HEK293 (cell line): ENCODE data around the gene SLC25A45.

ENCODE experiments used
- IKZF3 ChIP-seq: fragments of 450-650 bp; IDR thresholded peaks from 2 replicates; pipeline ENCODE4 v1.5.0; 2018; ENCODE audit warnings: missing biosample characterization, mild to moderate bottlenecking, missing genetic modification characterization, moderate library complexity
- KLF10 ChIP-seq: fragments of 450-650 bp; IDR thresholded peaks from 2 replicates; pipeline ENCODE4 v1.5.1; 2018; ENCODE audit warnings: missing biosample characterization, mild to moderate bottlenecking, missing genetic modification characterization
- KLF9 ChIP-seq: fragments of 450-650 bp; formaldehyde crosslinking; IDR thresholded peaks from 2 replicates; pipeline ENCODE4 v1.5.1; 2016; ENCODE audit warnings: missing biosample characterization, missing genetic modification characterization, low read depth
- PATZ1 ChIP-seq: fragments of 450-650 bp; formaldehyde crosslinking; IDR thresholded peaks from 2 replicates; pipeline ENCODE4 v1.5.1; 2016; ENCODE audit warnings: missing biosample characterization, missing genetic modification characterization
- PBX3 ChIP-seq: sonication (generic); formaldehyde crosslinking; IDR thresholded peaks from 2 replicates; pipeline ENCODE4 v1.8.1; 2022; ENCODE audit warnings: mild to moderate bottlenecking, moderate library complexity, missing genetic modification reagents
- SCRT1 ChIP-seq: fragments of 450-650 bp; formaldehyde crosslinking; IDR thresholded peaks from 2 replicates; pipeline ENCODE4 v1.5.1; 2016; ENCODE audit warnings: missing biosample characterization, missing genetic modification characterization, borderline replicate concordance
- ZNF140 ChIP-seq: fragments of 450-650 bp; formaldehyde crosslinking; IDR thresholded peaks from 2 replicates; pipeline ENCODE4 v1.5.1; 2016; ENCODE audit warnings: missing biosample characterization, missing genetic modification characterization
- ZNF157 ChIP-seq: fragments of 450-650 bp; formaldehyde crosslinking; IDR thresholded peaks from 2 replicates; pipeline ENCODE4 v1.5.1; 2016; ENCODE audit warnings: missing biosample characterization, missing genetic modification characterization
- ZNF169 ChIP-seq: fragments of 450-650 bp; formaldehyde crosslinking; IDR thresholded peaks from 2 replicates; pipeline ENCODE4 v1.5.1; 2016; ENCODE audit warnings: missing biosample characterization, missing genetic modification characterization
- ZNF2 ChIP-seq: fragments of 450-650 bp; formaldehyde crosslinking; IDR thresholded peaks from 2 replicates; pipeline ENCODE4 v1.5.1; 2016; ENCODE audit warnings: missing biosample characterization, missing genetic modification characterization
- ZNF335 ChIP-seq: fragments of 450-650 bp; formaldehyde crosslinking; conservative IDR thresholded peaks from 2 replicates; pipeline ENCODE4 v1.5.1; 2016; ENCODE audit warnings: missing biosample characterization, missing genetic modification characterization
- ZNF354C ChIP-seq: fragments of 450-650 bp; formaldehyde crosslinking; IDR thresholded peaks from 2 replicates; pipeline ENCODE4 v1.5.1; 2016; ENCODE audit warnings: missing biosample characterization, missing genetic modification characterization, low read depth, borderline replicate concordance
- ZNF426 ChIP-seq: fragments of 450-650 bp; formaldehyde crosslinking; IDR thresholded peaks from 2 replicates; pipeline ENCODE4 v1.5.1; 2017; ENCODE audit warnings: missing biosample characterization, missing genetic modification characterization, mild to moderate bottlenecking, inconsistent platforms, moderate library complexity
- ZNF514 ChIP-seq: fragments of 450-650 bp; formaldehyde crosslinking; IDR thresholded peaks from 2 replicates; pipeline ENCODE4 v1.5.1; 2016; ENCODE audit warnings: missing biosample characterization, missing genetic modification characterization
- ZNF530 ChIP-seq: fragments of 450-650 bp; formaldehyde crosslinking; IDR thresholded peaks from 2 replicates; pipeline ENCODE4 v1.5.1; 2016; ENCODE audit warnings: low read depth, missing biosample characterization, missing genetic modification characterization
- ZNF548 ChIP-seq: fragments of 450-650 bp; formaldehyde crosslinking; IDR thresholded peaks from 2 replicates; pipeline ENCODE4 v1.5.1; 2016; ENCODE audit warnings: missing biosample characterization, missing genetic modification characterization
- ZNF600 ChIP-seq: fragments of 450-650 bp; formaldehyde crosslinking; IDR thresholded peaks from 2 replicates; pipeline ENCODE4 v1.5.1; 2016; ENCODE audit warnings: missing biosample characterization, missing genetic modification characterization
- ZNF610 ChIP-seq: fragments of 450-650 bp; formaldehyde crosslinking; IDR thresholded peaks from 2 replicates; pipeline ENCODE4 v1.5.1; 2016; ENCODE audit warnings: missing biosample characterization, missing genetic modification characterization, borderline replicate concordance
- ZNF621 ChIP-seq: fragments of 450-650 bp; formaldehyde crosslinking; IDR thresholded peaks from 2 replicates; pipeline ENCODE4 v1.5.1; 2017; ENCODE audit warnings: missing biosample characterization, missing genetic modification characterization
- ZNF654 ChIP-seq: fragments of 450-650 bp; formaldehyde crosslinking; IDR thresholded peaks from 2 replicates; pipeline ENCODE4 v1.5.1; 2016; ENCODE audit warnings: low read depth, missing biosample characterization, missing genetic modification characterization
- ZNF677 ChIP-seq: fragments of 450-650 bp; IDR thresholded peaks from 2 replicates; pipeline ENCODE4 v1.5.0; 2018; ENCODE audit warnings: missing biosample characterization, mild to moderate bottlenecking, missing genetic modification characterization, moderate library complexity
- ZXDB ChIP-seq: fragments of 450-650 bp; formaldehyde crosslinking; IDR thresholded peaks from 2 replicates; pipeline ENCODE4 v1.5.1; 2016; ENCODE audit warnings: missing biosample characterization, missing genetic modification characterization
- TF ChIP-seq, protein P1 (sequence below): fragments of 450-650 bp; formaldehyde crosslinking; IDR thresholded peaks from 2 replicates; pipeline ENCODE4 v1.5.1; 2016; ENCODE audit warnings: missing biosample characterization, missing genetic modification characterization
- TF ChIP-seq, protein P2 (sequence below): fragments of 450-650 bp; formaldehyde crosslinking; IDR thresholded peaks from 2 replicates; pipeline ENCODE4 v1.5.1; 2016; ENCODE audit warnings: missing biosample characterization, missing genetic modification characterization, borderline replicate concordance
- TF ChIP-seq, protein P3 (sequence below): fragments of 450-650 bp; formaldehyde crosslinking; IDR thresholded peaks from 2 replicates; pipeline ENCODE4 v1.5.1; 2017; ENCODE audit warnings: missing biosample characterization, missing genetic modification characterization
- TF ChIP-seq, protein P4 (sequence below): fragments of 450-650 bp; formaldehyde crosslinking; IDR thresholded peaks from 2 replicates; pipeline ENCODE4 v1.5.1; 2016; ENCODE audit warnings: missing biosample characterization, missing genetic modification characterization

Gene SLC25A45

GRCh38 chr11:65386307-65387140, 4.1 kb upstream of the SLC25A45 start, which contains the start of gene FRMD8 (continued):
- TF ChIP-seq, protein P1, sequence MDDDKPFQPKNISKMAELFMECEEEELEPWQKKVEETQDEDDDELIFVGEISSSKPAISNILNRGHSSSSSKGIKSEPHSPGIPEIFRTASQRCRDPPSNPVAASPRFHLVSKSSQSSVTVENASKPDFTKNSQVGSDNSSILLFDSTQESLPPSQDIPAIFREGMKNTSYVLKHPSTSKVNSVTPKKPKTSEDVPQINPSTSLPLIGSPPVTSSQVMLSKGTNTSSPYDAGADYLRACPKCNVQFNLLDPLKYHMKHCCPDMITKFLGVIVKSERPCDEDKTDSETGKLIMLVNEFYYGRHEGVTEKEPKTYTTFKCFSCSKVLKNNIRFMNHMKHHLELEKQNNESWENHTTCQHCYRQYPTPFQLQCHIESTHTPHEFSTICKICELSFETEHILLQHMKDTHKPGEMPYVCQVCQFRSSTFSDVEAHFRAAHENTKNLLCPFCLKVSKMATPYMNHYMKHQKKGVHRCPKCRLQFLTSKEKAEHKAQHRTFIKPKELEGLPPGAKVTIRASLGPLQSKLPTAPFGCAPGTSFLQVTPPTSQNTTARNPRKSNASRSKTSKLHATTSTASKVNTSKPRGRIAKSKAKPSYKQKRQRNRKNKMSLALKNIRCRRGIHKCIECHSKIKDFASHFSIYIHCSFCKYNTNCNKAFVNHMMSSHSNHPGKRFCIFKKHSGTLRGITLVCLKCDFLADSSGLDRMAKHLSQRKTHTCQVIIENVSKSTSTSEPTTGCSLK (tag by site-specific recombination), result no peak
- TF ChIP-seq ZNF157 (no peak), ZNF600 (tag by site-specific recombination) (peak; percentile 87), IKZF3 (tag by site-specific recombination) (peak; percentile 76), ZNF621 (no peak), ZNF354C (tag by site-specific recombination) (no peak), PATZ1 (tag by site-specific recombination) (peak; percentile 79), ZNF169 (no peak), ZNF140 (tag by site-specific recombination) (no peak), ZNF548 (tag by site-specific recombination) (no peak), ZNF2 (tag by site-specific recombination) (no peak), ZNF335 (tag by site-specific recombination) (peak; percentile 84), ZNF677 (tag by site-specific recombination) (no peak), ZNF514 (tag by site-specific recombination) (no peak), ZNF426 (tag by site-specific recombination) (no peak), PBX3 (CRISPR knock-in tag) (no peak), ZNF610 (tag by site-specific recombination) (no peak), SCRT1 (tag by site-specific recombination) (no peak), KLF9 (no peak), ZXDB (tag by site-specific recombination) (peak; percentile 25; the same call in 1 of the 2 replicates), ZNF654 (tag by site-specific recombination) (no peak), ZNF530 (no peak), KLF10 (tag by site-specific recombination) (peak; percentile 20; the same call in 1 of the 2 replicates)
- TF ChIP-seq, protein P2, sequence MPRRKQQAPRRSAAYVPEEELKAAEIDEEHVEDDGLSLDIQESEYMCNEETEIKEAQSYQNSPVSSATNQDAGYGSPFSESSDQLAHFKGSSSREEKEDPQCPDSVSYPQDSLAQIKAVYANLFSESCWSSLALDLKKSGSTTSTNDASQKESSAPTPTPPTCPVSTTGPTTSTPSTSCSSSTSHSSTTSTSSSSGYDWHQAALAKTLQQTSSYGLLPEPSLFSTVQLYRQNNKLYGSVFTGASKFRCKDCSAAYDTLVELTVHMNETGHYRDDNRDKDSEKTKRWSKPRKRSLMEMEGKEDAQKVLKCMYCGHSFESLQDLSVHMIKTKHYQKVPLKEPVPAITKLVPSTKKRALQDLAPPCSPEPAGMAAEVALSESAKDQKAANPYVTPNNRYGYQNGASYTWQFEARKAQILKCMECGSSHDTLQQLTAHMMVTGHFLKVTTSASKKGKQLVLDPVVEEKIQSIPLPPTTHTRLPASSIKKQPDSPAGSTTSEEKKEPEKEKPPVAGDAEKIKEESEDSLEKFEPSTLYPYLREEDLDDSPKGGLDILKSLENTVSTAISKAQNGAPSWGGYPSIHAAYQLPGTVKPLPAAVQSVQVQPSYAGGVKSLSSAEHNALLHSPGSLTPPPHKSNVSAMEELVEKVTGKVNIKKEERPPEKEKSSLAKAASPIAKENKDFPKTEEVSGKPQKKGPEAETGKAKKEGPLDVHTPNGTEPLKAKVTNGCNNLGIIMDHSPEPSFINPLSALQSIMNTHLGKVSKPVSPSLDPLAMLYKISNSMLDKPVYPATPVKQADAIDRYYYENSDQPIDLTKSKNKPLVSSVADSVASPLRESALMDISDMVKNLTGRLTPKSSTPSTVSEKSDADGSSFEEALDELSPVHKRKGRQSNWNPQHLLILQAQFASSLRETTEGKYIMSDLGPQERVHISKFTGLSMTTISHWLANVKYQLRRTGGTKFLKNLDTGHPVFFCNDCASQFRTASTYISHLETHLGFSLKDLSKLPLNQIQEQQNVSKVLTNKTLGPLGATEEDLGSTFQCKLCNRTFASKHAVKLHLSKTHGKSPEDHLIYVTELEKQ (tag by site-specific recombination), result no peak
- TF ChIP-seq, protein P3, sequence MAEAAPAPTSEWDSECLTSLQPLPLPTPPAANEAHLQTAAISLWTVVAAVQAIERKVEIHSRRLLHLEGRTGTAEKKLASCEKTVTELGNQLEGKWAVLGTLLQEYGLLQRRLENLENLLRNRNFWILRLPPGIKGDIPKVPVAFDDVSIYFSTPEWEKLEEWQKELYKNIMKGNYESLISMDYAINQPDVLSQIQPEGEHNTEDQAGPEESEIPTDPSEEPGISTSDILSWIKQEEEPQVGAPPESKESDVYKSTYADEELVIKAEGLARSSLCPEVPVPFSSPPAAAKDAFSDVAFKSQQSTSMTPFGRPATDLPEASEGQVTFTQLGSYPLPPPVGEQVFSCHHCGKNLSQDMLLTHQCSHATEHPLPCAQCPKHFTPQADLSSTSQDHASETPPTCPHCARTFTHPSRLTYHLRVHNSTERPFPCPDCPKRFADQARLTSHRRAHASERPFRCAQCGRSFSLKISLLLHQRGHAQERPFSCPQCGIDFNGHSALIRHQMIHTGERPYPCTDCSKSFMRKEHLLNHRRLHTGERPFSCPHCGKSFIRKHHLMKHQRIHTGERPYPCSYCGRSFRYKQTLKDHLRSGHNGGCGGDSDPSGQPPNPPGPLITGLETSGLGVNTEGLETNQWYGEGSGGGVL (tag by site-specific recombination), result no peak
- TF ChIP-seq, protein P4, sequence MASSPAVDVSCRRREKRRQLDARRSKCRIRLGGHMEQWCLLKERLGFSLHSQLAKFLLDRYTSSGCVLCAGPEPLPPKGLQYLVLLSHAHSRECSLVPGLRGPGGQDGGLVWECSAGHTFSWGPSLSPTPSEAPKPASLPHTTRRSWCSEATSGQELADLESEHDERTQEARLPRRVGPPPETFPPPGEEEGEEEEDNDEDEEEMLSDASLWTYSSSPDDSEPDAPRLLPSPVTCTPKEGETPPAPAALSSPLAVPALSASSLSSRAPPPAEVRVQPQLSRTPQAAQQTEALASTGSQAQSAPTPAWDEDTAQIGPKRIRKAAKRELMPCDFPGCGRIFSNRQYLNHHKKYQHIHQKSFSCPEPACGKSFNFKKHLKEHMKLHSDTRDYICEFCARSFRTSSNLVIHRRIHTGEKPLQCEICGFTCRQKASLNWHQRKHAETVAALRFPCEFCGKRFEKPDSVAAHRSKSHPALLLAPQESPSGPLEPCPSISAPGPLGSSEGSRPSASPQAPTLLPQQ, result peak; percentile 71; the same call in 1 of the 2 replicates
